GM23248 (cell line): ENCODE measurements around the gene PLCL2.

Experiments used
- EZH2 ChIP-seq: fragments of 200-600 bp; sonication (generic); IDR thresholded peaks from 2 replicates; pipeline ENCODE4 v1.6.1; 2018; ENCODE audit warnings: antibody characterized with exemption, mild to moderate bottlenecking; ENCODE audit not compliant: insufficient read depth, poor library complexity, severe bottlenecking
- EZH2phosphoT487 ChIP-seq: fragments of 200-600 bp; sonication (generic); IDR thresholded peaks from 2 replicates; pipeline ENCODE4 v1.6.1; 2018; ENCODE audit warnings: antibody characterized with exemption, moderate library complexity, mild to moderate bottlenecking, low read depth; ENCODE audit not compliant: insufficient read depth

DNA sequence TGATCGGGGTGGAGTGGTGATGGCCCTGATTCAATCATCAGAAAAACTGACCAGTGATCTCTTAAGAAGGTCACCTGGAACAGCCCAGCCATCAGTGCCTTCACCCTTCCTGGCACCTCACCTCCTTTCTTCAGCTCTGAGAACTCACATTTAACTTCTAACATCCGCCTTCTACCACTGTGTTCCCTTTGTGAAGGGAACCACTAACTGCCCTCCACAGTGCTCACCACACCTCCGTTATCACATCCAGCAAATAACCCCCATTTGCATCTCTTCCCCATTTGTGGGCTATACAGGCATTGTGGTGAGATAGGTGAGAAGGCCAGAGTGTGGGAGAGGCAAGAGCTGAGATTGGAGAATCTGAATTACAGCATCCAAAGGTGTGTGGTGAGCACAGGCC, 107.4 kb downstream of the PLCL2 start:
- TF ChIP-seq EZH2phosphoT487 (no peak), EZH2 (no peak)
